WI38 (cell line): ENCODE measurements around the gene CAPN7.

Source experiments
- H3K4me3 ChIP-seq: 2 replicates; pipeline ENCODE4 v1.5.1; 2011; ENCODE audit warnings: low read depth, mild to moderate bottlenecking, control low read depth, low read length
- CTCF ChIP-seq: IDR thresholded peaks from 2 replicates; pipeline ENCODE4 v1.5.1; 2012; ENCODE audit warnings: low read depth, mild to moderate bottlenecking, control low read depth, low read length

The CAPN7 gene

DNA sequence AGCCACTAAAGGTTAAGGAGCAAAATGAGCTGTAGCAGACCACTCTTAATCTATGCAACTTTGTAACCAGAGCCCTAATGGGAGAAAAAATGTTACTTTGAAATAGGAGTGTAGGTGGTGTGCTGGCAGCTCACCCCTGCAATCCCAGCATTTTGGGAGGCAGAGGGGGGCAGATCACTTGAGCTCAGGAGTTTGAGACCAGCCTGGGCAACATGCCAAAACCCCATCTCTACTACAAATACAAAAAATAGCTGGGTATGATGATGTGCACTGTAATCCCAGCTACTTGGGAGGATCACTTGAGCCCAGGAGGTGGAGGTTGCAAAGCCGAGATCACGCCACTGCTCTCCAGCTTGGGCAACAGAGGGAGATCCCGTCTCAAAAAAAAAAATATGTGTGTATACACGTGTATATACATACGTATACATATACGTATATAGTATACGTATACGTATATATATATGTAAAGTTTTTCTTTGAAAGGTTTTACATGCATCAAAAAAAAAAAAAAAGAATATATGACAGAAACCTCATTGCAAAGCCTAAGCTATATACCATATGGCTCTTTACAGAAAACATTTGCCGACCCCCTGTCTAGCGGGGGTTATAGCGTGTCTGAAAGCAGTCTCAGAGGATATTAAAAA lies 15.7 kb downstream of the CAPN7 start:
- no peak for TF ChIP-seq CTCF
- H3K4me3 ChIP-seq = no peak overlapping the region

GRCh38 chr3:15223685-15224572 lies 17.9 kb downstream of the CAPN7 start:
- H3K4me3 ChIP-seq = no peak overlapping the region
- no peak for TF ChIP-seq CTCF

DNA sequence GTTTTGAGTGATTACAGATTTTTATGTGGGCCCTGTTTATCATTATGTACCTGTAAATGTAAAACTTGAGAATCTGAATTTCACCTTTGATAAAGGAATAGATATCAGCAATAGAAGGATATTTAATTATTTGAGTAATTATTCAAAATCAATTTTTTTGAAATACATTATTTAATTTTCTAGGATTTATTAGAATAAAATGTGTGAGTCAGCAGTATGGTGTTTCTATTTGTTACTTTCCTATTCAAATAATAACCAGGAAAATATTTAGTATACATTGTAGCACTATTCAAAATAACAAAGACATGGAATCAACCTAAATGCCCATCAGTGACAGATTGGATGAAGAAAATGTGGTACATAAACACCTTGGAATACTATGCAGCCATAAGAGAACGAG lies 22.1 kb downstream of the CAPN7 start:
- TF ChIP-seq CTCF = no peak

GRCh38 chr3:15229262-15229661 lies 23.2 kb downstream of the CAPN7 start:
- no peak overlapping the region for H3K4me3 ChIP-seq
- TF ChIP-seq CTCF = no peak

More for the DNA sequence above, 22.1 kb downstream of the CAPN7 start:
- no peak overlapping the region for H3K4me3 ChIP-seq

GRCh38 chr3:15241341-15241740 lies 35.3 kb downstream of the CAPN7 start:
- no peak for TF ChIP-seq CTCF
- no peak overlapping the region for H3K4me3 ChIP-seq

DNA sequence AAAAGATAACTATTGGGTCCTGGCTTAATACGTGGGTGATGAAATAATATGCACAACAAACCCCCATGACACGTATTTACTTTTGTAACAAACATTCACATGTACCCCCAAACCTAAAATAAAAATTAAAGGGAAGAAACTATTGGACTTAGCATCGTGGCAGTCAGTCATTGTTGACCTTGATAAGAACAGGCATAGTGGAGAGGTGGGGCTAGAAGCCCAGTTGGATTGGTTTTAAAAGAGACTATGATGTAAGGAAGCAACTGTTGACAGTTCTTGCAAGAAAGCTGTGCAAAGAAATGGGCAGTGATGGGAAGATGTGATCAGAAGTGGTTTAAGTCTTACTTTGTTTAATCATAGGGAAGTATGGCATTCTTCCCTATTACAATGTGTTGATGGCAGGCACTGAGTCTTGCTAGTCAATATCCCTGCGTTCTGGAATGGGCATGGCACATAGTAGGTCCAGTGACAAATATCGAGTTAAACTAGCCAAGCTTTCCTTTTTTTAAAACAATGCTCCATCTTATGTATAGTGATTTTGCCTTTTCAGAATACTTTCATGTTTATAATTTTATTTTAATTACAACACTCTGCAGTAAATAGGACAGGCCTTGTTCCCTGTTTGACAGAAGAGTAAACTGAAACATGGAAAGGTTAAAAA lies 37.9 kb downstream of the CAPN7 start:
- no peak for TF ChIP-seq CTCF

GRCh38 chr3:15246186-15246585 lies 40.1 kb downstream of the CAPN7 start:
- TF ChIP-seq CTCF = no peak
- no peak overlapping the region for H3K4me3 ChIP-seq

More for the DNA sequence above, 37.9 kb downstream of the CAPN7 start:
- no peak overlapping the region for H3K4me3 ChIP-seq
